IPS-15b (cell line): ENCODE measurements around the gene AMHR2.

Experiments used
- H3K27me3 ChIP-seq: one replicate; pipeline ENCODE4 v1.6.1; 2013; ENCODE audit warnings: low read length; ENCODE audit not compliant: control insufficient read depth, insufficient read depth
- H3K36me3 ChIP-seq: one replicate; pipeline ENCODE4 v1.6.1; 2013; ENCODE audit warnings: low read length; ENCODE audit not compliant: control insufficient read depth, insufficient read depth
- H3K4me1 ChIP-seq: one replicate; pipeline ENCODE4 v1.6.1; 2013; ENCODE audit warnings: mild to moderate bottlenecking, low read length; ENCODE audit not compliant: control insufficient read depth, insufficient read depth
- H3K4me3 ChIP-seq: one replicate; pipeline ENCODE4 v1.5.1; 2013; ENCODE audit warnings: low read depth, low read length
- H3K9ac ChIP-seq: one replicate; pipeline ENCODE4 v1.6.1; 2013; ENCODE audit warnings: low read depth, mild to moderate bottlenecking, low read length
- H3K9me3 ChIP-seq: one replicate; pipeline ENCODE4 v1.6.1; 2013; ENCODE audit warnings: mild to moderate bottlenecking, low read length; ENCODE audit not compliant: control insufficient read depth, insufficient read depth

AMHR2 gene

DNA sequence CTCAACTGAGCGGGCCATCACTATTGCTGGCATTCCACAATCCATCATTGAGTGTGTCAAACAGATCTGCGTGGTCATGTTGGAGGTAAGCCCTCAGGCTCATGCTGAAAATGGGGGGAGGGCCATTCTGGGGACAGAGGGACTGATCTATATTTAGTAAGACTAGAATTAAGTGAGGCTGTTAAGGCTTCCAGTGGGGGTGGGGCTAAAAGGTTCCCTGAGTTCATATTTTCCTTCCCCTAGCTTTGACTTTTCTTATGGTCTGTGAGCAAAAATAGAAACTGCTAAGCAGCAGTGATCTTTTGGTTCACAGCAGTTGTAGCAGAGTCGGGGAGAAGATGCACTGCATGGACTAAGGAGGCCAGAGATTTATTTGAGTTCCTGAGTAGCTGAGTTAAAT, 37.4 kb downstream of the AMHR2 start:
- Histone ChIP-seq H3K36me3 (peaks cover 85% of the 10 kb centered on the region), H3K9ac (no peak overlapping the region), H3K4me1 (peaks cover 15% of the 10 kb centered on the region), H3K27me3 (no peaks in the 10 kb centered on the region), H3K9me3 (no peaks in the 10 kb centered on the region), H3K4me3 (no peak overlapping the region)

DNA sequence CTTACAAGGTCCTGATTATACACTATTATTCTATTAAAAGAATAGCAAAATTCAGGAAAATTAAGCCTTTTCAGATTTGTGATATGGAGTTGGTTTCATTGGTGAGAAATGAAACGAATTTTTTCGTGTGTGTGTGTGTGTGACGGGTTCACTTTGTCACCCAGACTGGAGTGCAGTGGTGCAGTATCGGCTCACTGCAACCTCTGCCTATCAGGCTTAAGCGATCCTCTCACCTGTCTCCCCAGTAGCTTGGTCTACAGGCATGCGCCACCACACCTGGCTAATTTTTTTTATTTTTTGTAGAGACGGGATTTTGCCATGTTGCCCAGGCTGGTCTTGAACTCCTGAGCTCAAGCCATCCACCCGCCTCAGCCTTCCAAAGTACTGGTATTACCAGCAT, 37.9 kb downstream of the AMHR2 start:
- peaks cover 15% of the 10 kb centered on the region for H3K4me1 ChIP-seq
- no peak overlapping the region for H3K4me3 ChIP-seq
- H3K27me3 ChIP-seq = no peaks in the 10 kb centered on the region
- H3K36me3 ChIP-seq = peaks cover 84% of the 10 kb centered on the region
- H3K9ac ChIP-seq = no peak overlapping the region
- no peaks in the 10 kb centered on the region for H3K9me3 ChIP-seq

DNA sequence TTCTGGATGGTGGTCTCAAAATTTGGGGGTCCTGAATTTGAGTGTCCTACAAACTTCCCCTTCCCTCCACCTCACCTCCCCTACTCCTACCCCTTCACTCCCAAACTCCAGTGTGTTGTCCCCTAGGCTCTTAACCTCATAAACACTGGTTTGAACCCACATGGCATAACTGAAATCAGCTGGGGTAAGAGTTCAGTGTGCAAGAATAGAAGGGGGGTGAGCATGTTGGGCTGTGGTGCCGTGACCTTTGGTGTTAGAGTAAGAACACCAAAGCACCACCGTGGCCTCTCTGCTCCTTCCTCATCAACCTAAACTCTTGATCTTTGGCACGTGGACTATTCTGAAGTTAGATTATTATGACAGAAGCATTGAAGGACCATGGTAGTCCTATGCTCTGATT, 39.3 kb downstream of the AMHR2 start:
- H3K9ac ChIP-seq = no peak overlapping the region
- H3K27me3 ChIP-seq = no peaks in the 10 kb centered on the region
- no peaks in the 10 kb centered on the region for H3K9me3 ChIP-seq
- H3K4me3 ChIP-seq = no peak overlapping the region
- peaks cover 89% of the 10 kb centered on the region for H3K36me3 ChIP-seq
- H3K4me1 ChIP-seq = peaks cover 15% of the 10 kb centered on the region

DNA sequence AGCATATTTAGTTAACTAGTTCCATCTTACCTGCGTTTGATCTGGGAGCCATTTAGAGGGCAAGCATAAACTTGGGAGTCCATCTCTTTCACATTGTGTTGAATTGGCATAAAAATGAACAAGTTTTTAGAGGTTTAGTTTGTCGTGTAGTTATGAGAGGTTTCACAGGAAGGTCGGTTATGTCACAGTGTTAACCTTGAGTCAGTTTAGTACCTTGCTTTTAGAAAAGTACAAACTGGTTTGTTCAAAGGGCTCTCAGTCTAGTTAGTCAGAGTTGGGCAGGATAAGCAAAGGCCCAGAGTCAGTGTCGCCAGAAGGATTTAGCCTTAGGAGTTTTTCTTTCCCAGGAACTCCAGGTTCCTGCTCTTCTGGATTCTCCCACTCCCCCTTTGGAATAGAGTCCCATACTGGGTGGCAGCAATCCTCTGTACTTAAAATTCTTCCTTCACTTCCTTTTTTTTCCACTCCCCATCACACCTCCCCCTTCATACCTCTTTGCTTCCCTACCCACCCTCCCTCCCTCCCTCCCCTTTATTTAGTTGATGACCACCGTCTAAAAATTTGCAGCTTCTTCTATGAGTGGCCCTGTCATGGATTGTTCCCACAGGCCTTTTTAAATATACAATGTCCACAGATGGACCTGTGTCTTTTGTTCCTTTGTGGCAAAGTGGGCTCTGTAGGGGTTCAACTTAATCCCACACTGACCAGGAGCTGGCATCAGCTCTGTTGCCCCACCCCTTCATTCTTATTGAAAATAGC, 40.3 kb downstream of the AMHR2 start:
- H3K4me3 ChIP-seq = no peak overlapping the region
- no peaks in the 10 kb centered on the region for H3K9me3 ChIP-seq
- peaks cover 15% of the 10 kb centered on the region for H3K4me1 ChIP-seq
- H3K36me3 ChIP-seq = peaks cover 95% of the 10 kb centered on the region
- no peaks in the 10 kb centered on the region for H3K27me3 ChIP-seq
- no peak overlapping the region for H3K9ac ChIP-seq

DNA sequence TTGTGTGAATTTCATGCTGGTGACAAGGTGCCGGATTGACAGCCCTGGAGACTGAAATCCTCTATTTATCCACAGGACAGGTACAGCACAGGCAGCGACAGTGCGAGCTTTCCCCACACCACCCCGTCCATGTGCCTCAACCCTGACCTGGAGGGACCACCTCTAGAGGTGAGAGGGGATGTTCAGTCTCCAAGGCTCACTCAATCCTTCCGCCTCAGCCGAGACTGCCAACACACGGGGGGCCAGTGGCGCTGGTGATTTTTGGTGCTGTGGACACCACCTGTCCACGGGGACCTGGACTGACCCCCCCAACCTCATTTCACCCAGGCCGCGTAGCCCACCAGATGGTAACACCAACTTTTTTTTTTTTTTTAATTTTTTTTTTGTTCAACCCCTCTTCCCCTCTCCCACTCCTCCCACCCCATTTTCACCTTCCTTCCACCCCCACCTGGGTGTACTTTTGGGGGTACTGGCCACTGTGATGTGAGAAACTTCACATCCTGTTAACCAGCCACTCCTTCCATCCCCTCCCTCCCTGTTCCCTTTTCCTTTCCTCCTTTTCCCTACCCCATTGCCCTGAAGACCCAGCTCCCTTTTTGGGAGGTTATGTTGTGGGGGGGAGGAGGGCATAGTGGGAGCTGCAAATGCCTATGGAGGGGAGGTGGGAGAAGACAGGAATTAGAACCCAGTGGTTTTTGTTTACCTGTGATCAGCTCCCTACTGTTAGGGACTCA, 41.2 kb downstream of the AMHR2 start:
- Histone ChIP-seq H3K4me1 (peaks cover 15% of the 10 kb centered on the region), H3K4me3 (no peak overlapping the region), H3K9me3 (no peaks in the 10 kb centered on the region), H3K36me3 (peaks cover 92% of the 10 kb centered on the region), H3K27me3 (no peaks in the 10 kb centered on the region), H3K9ac (no peak overlapping the region)

DNA sequence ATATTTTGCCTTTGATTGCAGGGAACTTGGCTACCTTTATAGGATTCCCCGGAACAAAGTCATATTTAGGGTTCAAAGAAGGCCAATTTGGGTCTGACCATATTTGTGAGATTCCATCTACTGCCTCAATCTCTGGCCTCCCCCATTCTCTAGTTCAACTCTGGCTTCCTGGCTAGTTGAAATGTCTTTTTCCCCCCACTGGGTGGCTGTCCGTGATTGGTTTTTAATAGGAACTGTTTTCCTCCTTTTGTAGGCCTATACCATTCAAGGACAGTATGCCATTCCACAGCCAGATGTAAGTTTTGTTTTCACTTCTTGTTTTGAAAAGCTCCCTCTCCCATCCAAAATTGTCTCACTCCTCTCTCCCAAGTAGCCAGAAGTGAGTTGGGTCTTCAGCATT, 42.0 kb downstream of the AMHR2 start:
- no peaks in the 10 kb centered on the region for H3K27me3 ChIP-seq
- peaks cover 8% of the 10 kb centered on the region for H3K4me1 ChIP-seq
- H3K4me3 ChIP-seq = no peak overlapping the region
- no peak overlapping the region for H3K9ac ChIP-seq
- peaks cover 89% of the 10 kb centered on the region for H3K36me3 ChIP-seq
- H3K9me3 ChIP-seq = no peaks in the 10 kb centered on the region

DNA sequence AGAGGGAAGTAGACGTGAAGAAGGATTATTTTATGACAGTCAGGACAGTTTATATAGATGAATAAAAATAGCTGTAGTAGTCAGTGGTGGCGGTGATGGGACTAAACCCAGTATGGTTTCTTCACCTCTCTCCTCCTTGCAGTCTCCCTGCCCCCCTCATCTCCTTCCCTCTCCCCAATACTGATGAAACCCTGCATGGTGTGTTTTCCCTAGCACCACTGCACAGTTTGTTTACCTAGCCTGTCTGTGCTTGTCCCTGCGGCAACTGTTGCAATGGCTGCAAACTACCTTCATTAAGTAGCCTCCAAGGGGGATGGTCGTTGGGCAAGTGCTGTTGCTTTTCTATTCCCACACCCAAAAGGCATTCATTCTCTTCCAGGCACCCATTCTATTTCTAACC, 43.0 kb downstream of the AMHR2 start:
- Histone ChIP-seq H3K4me1 (peaks cover 8% of the 10 kb centered on the region), H3K9me3 (no peaks in the 10 kb centered on the region), H3K27me3 (no peaks in the 10 kb centered on the region), H3K4me3 (no peak overlapping the region), H3K36me3 (peaks cover 86% of the 10 kb centered on the region), H3K9ac (no peak overlapping the region)

DNA sequence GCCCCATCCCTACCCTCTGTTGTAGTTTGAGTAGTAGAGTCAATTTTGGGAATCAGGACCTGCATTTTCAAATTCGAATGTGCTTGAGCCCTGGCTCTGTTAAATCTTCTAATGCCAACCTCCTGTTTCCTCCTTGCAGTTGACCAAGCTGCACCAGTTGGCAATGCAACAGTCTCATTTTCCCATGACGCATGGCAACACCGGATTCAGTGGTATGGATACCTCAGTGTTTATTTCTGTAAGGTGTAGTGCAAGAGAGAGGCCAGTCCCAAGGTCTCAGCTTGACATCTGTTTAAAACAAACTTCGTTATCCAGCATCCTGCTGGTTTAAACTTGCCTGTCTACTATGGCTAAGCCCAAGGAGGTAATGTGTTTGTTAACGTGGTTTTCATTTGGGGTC, 43.4 kb downstream of the AMHR2 start:
- Histone ChIP-seq H3K36me3 (peaks cover 82% of the 10 kb centered on the region), H3K27me3 (no peaks in the 10 kb centered on the region), H3K4me3 (no peak overlapping the region), H3K9ac (no peak overlapping the region), H3K9me3 (no peaks in the 10 kb centered on the region), H3K4me1 (peaks cover 8% of the 10 kb centered on the region)

DNA sequence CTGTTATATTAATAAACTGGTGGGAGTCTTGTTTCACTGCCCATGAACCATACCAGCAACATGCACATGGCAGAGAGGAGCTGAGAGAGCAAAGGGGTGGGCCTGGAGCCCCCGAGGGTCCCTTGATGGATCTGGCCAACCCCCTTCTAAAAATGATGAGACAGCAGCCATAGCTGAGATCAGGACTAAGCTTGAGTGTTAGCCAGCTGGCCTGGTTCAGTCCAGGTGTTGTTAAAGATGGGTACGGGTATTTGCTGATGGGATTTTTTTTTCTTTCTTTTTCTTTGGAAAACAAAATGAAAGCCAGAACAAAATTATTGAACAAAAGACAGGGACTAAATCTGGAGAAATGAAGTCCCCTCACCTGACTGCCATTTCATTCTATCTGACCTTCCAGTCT, 44.2 kb downstream of the AMHR2 start:
- no peaks in the 10 kb centered on the region for H3K27me3 ChIP-seq
- no peaks in the 10 kb centered on the region for H3K9me3 ChIP-seq
- no peak overlapping the region for H3K9ac ChIP-seq
- H3K4me3 ChIP-seq = no peak overlapping the region
- peaks cover 74% of the 10 kb centered on the region for H3K36me3 ChIP-seq
- H3K4me1 ChIP-seq = peaks cover 7% of the 10 kb centered on the region

DNA sequence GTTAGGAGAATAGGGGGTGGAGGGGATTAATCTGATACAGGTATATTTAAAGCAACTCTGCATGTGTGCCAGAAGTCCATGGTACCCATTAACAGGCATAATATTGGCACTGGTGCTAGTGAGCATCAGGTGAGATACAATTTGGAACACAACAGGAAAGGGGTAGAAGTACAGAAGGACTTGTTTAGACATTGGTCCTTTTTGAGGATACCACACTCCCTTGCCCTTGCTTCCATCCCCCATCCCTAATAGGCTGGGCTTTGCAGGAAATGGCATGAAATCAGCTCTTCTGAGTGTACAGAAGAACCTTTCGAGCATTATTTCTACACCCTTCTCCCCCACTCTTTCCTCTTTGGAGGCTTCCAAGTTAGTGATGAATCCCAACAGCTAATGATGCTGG, 44.6 kb downstream of the AMHR2 start:
- peaks cover 70% of the 10 kb centered on the region for H3K36me3 ChIP-seq
- H3K4me1 ChIP-seq = peaks cover 6% of the 10 kb centered on the region
- H3K27me3 ChIP-seq = no peaks in the 10 kb centered on the region
- no peaks in the 10 kb centered on the region for H3K9me3 ChIP-seq
- no peak overlapping the region for H3K9ac ChIP-seq
- H3K4me3 ChIP-seq = no peak overlapping the region

DNA sequence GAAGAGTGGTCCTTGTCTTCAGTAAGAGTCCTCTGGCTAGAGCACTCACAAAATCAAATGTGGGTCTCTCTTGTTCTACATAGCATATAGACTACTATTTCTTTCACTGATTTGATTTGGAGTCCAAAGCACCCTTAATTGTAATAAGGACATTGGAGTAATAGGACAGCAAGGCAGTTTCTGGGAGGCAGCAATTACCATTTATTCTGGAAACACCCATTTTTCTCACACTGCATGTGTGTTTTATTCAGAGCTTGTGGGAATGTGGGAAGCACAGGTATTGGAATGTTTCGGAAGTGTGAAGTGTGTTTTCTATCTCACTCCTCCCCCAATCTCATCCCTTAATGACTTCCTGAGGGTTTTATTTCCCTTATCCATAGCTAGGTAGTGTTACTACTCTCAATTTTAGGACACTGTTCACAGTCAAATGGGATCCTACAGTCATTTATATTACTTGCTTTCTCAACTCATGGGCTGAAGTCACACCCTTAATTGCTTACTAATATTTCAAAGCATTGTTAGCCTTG, 48.5 kb downstream of the AMHR2 start:
- Histone ChIP-seq H3K4me1 (peaks cover 7% of the 10 kb centered on the region), H3K9me3 (no peaks in the 10 kb centered on the region), H3K4me3 (no peak overlapping the region), H3K36me3 (peaks cover 64% of the 10 kb centered on the region), H3K27me3 (no peaks in the 10 kb centered on the region), H3K9ac (no peak overlapping the region)

DNA sequence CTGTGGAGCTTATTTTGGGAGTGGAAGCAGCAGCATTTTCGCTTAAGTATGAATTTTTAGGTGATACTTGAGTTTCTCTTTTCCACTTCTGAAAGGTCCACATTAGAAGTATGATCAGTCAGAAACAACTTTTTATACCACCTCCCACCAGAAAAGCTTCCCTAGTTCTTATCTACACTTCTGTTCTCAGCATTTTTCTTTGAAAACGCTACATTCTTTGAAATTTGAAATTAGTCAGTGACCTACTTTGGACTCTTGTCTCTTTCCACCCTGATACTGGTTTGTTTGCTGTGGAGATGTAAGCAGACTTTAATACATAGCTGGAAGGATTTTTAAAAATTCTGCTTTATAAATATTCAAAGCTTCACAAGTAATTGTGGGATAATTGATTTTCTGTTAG, 50.4 kb downstream of the AMHR2 start:
- no peak overlapping the region for H3K9ac ChIP-seq
- no peaks in the 10 kb centered on the region for H3K9me3 ChIP-seq
- H3K36me3 ChIP-seq = peaks cover 52% of the 10 kb centered on the region
- no peak overlapping the region for H3K4me3 ChIP-seq
- peaks cover 7% of the 10 kb centered on the region for H3K4me1 ChIP-seq
- no peaks in the 10 kb centered on the region for H3K27me3 ChIP-seq
